Lower leg skin (tissue), 3 donors: Measurements from ENCODE around the gene SERAC1.

Source experiments
- POLR2A ChIP-seq, 2 donors: fragments of 450-650 bp; IDR thresholded peaks; one replicate each; pipeline ENCODE4 v1.6.1; 2016 to 2017; ENCODE audit warnings: antibody characterized with exemption in 2 of 2, mild to moderate bottlenecking in 1 of 2, moderate library complexity in 1 of 2
- TF ChIP-seq, protein P1 (sequence below), 3 donors: fragments of 450-650 bp; IDR thresholded peaks; one replicate each; pipeline ENCODE4 v1.5.1; 2016; ENCODE audit warnings: antibody characterized with exemption in 3 of 3, mild to moderate bottlenecking in 3 of 3, moderate library complexity in 2 of 3

DNA sequence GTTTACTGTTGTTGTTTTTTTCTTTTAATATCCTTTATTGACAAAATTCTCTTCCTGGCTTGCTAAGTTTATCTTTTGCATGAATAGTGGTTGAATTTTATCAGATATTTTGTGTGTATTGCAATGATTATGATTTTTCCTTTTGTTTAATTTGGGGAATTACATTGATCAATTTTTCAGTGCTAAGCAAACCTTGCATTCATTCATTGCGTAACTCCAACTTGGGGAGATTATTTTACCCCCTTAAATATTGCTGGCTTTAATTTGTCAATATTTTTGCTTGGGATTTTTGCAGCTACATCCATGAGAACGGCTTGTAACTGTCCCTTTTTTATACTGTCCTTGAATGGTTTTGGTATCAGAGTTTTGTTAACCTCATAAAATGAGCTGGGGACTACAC is 63.4 kb downstream of the SERAC1 start:
- TF ChIP-seq POLR2A (IDR thresholded peaks at IDR 0.05): no peak
- TF ChIP-seq, protein P1, sequence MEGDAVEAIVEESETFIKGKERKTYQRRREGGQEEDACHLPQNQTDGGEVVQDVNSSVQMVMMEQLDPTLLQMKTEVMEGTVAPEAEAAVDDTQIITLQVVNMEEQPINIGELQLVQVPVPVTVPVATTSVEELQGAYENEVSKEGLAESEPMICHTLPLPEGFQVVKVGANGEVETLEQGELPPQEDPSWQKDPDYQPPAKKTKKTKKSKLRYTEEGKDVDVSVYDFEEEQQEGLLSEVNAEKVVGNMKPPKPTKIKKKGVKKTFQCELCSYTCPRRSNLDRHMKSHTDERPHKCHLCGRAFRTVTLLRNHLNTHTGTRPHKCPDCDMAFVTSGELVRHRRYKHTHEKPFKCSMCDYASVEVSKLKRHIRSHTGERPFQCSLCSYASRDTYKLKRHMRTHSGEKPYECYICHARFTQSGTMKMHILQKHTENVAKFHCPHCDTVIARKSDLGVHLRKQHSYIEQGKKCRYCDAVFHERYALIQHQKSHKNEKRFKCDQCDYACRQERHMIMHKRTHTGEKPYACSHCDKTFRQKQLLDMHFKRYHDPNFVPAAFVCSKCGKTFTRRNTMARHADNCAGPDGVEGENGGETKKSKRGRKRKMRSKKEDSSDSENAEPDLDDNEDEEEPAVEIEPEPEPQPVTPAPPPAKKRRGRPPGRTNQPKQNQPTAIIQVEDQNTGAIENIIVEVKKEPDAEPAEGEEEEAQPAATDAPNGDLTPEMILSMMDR (IDR thresholded peaks at IDR 0.05): no peak
